ENCODE measurements around the gene DCDC1. TPM values are rescaled to one million over a fixed set of nuclear protein-coding genes. Genes with fewer than 3 reads are reported as not detected.

The DCDC1 gene
- total RNA-seq, 4 donors from 2014 or later = 0.05 to 0.81 (median 0.42) TPM; not detected in 1

DNA sequence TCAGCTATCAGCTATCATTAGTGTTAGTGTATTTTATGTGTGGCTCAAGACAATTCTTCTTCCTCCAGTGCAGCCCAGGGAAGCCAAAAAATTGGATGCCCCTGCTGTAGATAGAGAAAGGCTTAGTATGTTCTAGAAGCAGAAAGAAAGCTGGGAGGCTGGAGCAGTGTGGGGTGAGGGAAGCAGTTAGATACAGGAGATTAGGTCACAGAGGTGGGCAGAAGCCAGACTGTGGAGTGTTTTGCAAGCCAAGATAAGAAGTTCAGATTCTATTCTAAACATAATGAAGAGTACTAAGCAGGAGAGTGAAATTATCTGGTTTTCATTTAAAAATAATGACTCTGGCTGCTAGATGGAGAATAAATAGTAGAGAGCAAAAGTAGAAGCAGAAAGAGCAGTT lies 381.7 kb downstream of the DCDC1 start:
- TF ChIP-seq, protein P1, sequence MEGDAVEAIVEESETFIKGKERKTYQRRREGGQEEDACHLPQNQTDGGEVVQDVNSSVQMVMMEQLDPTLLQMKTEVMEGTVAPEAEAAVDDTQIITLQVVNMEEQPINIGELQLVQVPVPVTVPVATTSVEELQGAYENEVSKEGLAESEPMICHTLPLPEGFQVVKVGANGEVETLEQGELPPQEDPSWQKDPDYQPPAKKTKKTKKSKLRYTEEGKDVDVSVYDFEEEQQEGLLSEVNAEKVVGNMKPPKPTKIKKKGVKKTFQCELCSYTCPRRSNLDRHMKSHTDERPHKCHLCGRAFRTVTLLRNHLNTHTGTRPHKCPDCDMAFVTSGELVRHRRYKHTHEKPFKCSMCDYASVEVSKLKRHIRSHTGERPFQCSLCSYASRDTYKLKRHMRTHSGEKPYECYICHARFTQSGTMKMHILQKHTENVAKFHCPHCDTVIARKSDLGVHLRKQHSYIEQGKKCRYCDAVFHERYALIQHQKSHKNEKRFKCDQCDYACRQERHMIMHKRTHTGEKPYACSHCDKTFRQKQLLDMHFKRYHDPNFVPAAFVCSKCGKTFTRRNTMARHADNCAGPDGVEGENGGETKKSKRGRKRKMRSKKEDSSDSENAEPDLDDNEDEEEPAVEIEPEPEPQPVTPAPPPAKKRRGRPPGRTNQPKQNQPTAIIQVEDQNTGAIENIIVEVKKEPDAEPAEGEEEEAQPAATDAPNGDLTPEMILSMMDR (IDR thresholded peaks at IDR 0.05) = no peak
- no peak for TF ChIP-seq POLR2A (IDR thresholded peaks at IDR 0.05)
- intact Hi-C loops (cut with DNase I; ENCODE audit: low total_unique reads) = no loop called here
- DNase-seq (ENCODE audit: low spot score in 2 of 2) = no peak

DNA sequence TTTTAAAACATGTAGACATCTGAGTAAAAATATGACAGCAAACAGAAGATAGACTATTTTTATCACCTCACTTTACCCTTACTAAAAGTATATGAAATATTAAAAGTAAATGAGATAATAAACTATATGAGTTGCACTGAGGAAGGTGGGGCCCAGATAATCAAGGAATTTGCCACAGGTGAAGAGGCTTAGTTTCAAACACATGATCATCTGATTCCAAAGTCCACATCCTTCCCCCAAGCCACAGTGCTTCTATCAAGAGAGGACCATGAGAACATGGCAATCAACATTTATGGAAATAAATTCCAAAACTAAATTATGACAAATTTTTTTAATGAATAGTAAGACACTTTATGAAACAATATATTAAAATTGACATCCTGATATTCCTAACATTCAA lies 384.0 kb downstream of the DCDC1 start:
- TF ChIP-seq, protein P1 (IDR thresholded peaks at IDR 0.05) = no peak
- no peak for TF ChIP-seq POLR2A (IDR thresholded peaks at IDR 0.05)
- DNase-seq (ENCODE audit: low spot score in 2 of 2) = no peak
- intact Hi-C loops (cut with DNase I; ENCODE audit: low total_unique reads) = no loop called here
- H3K4me3 ChIP-seq (ENCODE audit: low read depth, poor library complexity, severe bottlenecking) = no peak overlapping the region

More for the DNA sequence above, 381.7 kb downstream of the DCDC1 start:
- H3K4me3 ChIP-seq (ENCODE audit: low read depth, poor library complexity, severe bottlenecking) = no peak overlapping the region

DNA sequence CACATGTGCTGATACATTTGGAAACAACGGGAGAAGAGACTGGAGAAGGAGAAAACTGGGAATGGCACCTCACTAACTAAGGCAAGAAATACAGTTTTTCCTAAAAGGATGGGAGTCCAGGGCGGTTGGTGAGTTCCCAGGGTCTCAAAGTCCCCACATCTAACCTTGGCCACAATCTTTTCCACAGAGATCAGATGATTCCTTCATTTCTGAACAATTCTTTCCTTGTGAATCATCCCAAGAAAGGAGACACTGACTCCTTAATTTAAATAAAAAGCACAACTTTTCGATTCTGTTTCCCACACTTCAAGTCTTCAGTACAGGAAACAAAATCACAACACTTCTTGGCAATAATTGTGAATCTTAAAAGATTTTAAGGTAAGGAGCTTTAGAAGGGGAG lies 384.7 kb downstream of the DCDC1 start:
- WGBS, 2 donors = 35 to 42% methylated on average over 3 of the region's 3 CpGs
- intact Hi-C loops (cut with DNase I; ENCODE audit: low total_unique reads) = no loop called here
- no peak for TF ChIP-seq POLR2A (IDR thresholded peaks at IDR 0.05)
- H3K4me3 ChIP-seq (ENCODE audit: low read depth, poor library complexity, severe bottlenecking) = no peak overlapping the region
- DNase-seq (ENCODE audit: low spot score in 2 of 2) = no peak

DNA sequence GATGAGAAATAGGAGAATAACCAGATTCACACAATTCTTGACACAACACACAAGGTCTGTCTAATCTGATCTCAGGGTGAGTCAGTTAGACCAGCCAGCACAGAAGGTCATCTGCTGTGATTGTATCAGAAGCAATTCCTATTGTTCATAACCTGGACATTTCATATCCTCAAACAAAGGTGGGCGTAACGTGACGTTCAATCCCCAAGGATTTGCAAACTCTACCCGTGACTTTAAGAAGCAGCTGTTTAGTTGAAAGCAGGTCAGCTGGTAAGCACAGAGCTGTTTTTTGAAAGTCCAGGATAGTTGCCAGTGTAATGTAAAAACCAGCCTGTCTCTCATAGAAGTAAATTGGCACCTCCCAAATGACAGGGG lies 385.1 kb downstream of the DCDC1 start:
- DNase-seq (ENCODE audit: low spot score in 2 of 2) = no peak
- H3K4me3 ChIP-seq (ENCODE audit: low read depth, poor library complexity, severe bottlenecking) = no peak overlapping the region
- intact Hi-C loops (cut with DNase I; ENCODE audit: low total_unique reads) = no loop called here
- 46% methylated on average over 4 of the region's 4 CpGs for WGBS, 2 donors
- TF ChIP-seq, protein P1 (IDR thresholded peaks at IDR 0.05) = no peak
- TF ChIP-seq POLR2A (IDR thresholded peaks at IDR 0.05) = no peak

DNA sequence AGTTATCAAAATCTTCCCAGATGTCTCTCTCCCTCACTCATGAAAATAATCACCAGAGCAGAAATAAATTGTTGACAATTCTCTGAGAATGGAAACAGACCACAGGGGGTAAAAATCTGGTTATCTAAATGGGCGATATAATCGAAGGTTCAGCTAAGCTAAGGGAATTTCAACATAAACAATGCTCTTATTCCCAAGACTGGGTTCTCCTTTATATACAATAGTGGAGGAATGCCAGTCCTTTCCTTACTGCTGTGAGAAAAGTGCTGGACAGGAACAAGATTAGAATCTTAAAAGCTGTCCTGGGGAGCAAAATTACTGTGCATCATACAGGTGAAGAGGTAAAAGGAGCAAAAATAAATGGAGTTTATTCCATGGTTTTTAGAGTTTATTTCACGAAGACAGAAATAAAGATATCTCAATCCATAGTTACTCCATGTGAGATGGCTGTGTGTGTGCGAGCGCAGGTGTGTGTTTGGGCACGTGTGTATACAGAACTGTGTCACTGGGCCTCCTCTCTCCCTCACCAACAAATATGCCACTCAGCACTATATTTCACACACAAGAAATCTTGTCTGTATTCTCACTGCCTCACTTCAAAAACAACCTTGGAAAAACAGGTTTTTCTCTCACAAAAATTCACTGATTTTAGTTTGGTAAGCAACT lies 385.6 kb downstream of the DCDC1 start:
- H3K4me3 ChIP-seq (ENCODE audit: low read depth, poor library complexity, severe bottlenecking) = no peak overlapping the region
- TF ChIP-seq POLR2A (IDR thresholded peaks at IDR 0.05) = no peak
- TF ChIP-seq, protein P1 (IDR thresholded peaks at IDR 0.05) = no peak
- intact Hi-C loops (cut with DNase I; ENCODE audit: low total_unique reads) = no loop called here
- no peak for DNase-seq (ENCODE audit: low spot score in 2 of 2)
- WGBS, 2 donors = 76 to 83% methylated on average over 6 of the region's 6 CpGs

DNA sequence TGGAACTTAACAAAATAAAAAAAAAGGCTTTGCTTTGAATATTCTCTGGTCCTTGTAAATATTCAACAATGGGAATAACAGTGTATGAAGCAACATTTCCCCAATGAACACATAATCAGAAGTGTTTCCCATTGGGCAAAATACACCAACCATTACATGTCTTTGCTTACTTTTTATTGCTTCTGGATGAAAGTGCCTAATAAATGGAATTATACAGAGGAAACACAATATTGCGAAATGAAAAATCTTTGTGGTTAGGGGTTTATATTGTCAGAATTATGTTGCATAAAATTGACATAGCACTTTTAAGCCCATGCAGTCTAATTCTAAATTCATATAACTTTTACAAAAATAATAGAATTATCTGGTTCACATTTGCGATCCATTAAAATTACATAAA lies 386.4 kb downstream of the DCDC1 start:
- intact Hi-C loops (cut with DNase I; ENCODE audit: low total_unique reads) = no loop called here
- DNase-seq (ENCODE audit: low spot score in 2 of 2) = no peak
- WGBS, 2 donors = 92 to 97% methylated on average over 2 of the region's 2 CpGs
- H3K4me3 ChIP-seq (ENCODE audit: low read depth, poor library complexity, severe bottlenecking) = no peak overlapping the region
- TF ChIP-seq, protein P1 (IDR thresholded peaks at IDR 0.05) = no peak
- TF ChIP-seq POLR2A (IDR thresholded peaks at IDR 0.05) = no peak

Data from lower leg skin (tissue), 4 donors.